Ishikawa (cell line): ENCODE measurements around the gene CYYR1.

Experiments
- CEBPB ChIP-seq: IDR thresholded peaks from 2 replicates; pipeline ENCODE4 v1.6.1; 2012
- CREB1 ChIP-seq: IDR thresholded peaks from 2 replicates; pipeline ENCODE4 v1.6.1; 2012; ENCODE audit warnings: low read depth
- EGR1 ChIP-seq: IDR thresholded peaks from 2 replicates; pipeline ENCODE4 v1.6.1; 2012
- EP300 ChIP-seq: IDR thresholded peaks from 2 replicates; pipeline ENCODE4 v1.6.1; 2012; ENCODE audit warnings: borderline replicate concordance
- FOXM1 ChIP-seq: IDR thresholded peaks from 2 replicates; pipeline ENCODE4 v1.6.1; 2012; ENCODE audit warnings: low read depth, borderline replicate concordance
- MAX ChIP-seq: IDR thresholded peaks from 2 replicates; pipeline ENCODE4 v1.6.1; 2012
- NFIC ChIP-seq: IDR thresholded peaks from 2 replicates; pipeline ENCODE4 v1.6.1; 2012
- RAD21 ChIP-seq: IDR thresholded peaks from 2 replicates; pipeline ENCODE4 v1.6.1; 2012; ENCODE audit warnings: low read depth
- REST ChIP-seq: IDR thresholded peaks from 2 replicates; pipeline ENCODE4 v1.6.1; 2012; ENCODE audit warnings: low read depth, mild to moderate bottlenecking
- TAF1 ChIP-seq: IDR thresholded peaks from 2 replicates; pipeline ENCODE4 v1.6.1; 2012; ENCODE audit warnings: low read depth, mild to moderate bottlenecking
- TCF12 ChIP-seq: IDR thresholded peaks from 2 replicates; pipeline ENCODE4 v1.6.1; 2012; ENCODE audit warnings: low read depth
- TEAD4 ChIP-seq: IDR thresholded peaks from 2 replicates; pipeline ENCODE4 v1.6.1; 2012
- USF1 ChIP-seq: IDR thresholded peaks from 2 replicates; pipeline ENCODE4 v1.6.1; 2012
- YY1 ChIP-seq: IDR thresholded peaks from 2 replicates; pipeline ENCODE4 v1.6.1; 2012; ENCODE audit warnings: low read depth
- ZBTB7A ChIP-seq: IDR thresholded peaks from 2 replicates; pipeline ENCODE4 v1.6.1; 2012; ENCODE audit warnings: low read depth

Gene CYYR1

GRCh38 chr21:26495283-26495849, 77.7 kb downstream of the CYYR1 start:
- TF ChIP-seq EP300 (no peak), NFIC (no peak), FOXM1 (no peak), TAF1 (no peak), REST (no peak), CREB1 (no peak), MAX (no peak), TEAD4 (no peak), TCF12 (no peak), USF1 (no peak), CEBPB (no peak), RAD21 (no peak), ZBTB7A (no peak), YY1 (no peak), EGR1 (no peak)

- TF ChIP-seq FOXM1 (no peak), TAF1 (no peak), EP300 (no peak), RAD21 (no peak), CREB1 (no peak), REST (no peak), YY1 (no peak), EGR1 (no peak)
Observed at GRCh38 chr21:26491663-26492062, 81.4 kb downstream of the CYYR1 start.

- no peak for TF ChIP-seq YY1
- TF ChIP-seq EP300: peak; percentile 62
- TF ChIP-seq TEAD4: peak; percentile 94
- 0 out of 2 replicates have a peak, but pooled peaks have one; percentile 44 for TF ChIP-seq TCF12
- TF ChIP-seq NFIC: peak; percentile 35; the same call in 1 of the 2 replicates
- no peak for TF ChIP-seq ZBTB7A
Observed at GRCh38 chr21:26490771-26491170, 82.3 kb downstream of the CYYR1 start.

- TF ChIP-seq USF1 (no peak), RAD21 (no peak), REST (no peak), EGR1 (no peak), NFIC (no peak), MAX (no peak), EP300 (no peak), ZBTB7A (no peak), TEAD4 (no peak), CREB1 (no peak)
Observed at GRCh38 chr21:26489781-26490180, 83.3 kb downstream of the CYYR1 start.
